Neural cell (in vitro differentiated cells): ENCODE measurements around the gene DNM3. TPM values are rescaled to one million over a fixed set of nuclear protein-coding genes. Genes with fewer than 3 reads are reported as not detected.

Source experiments
- H2AFZ ChIP-seq: fragments of 200-600, 300-800 bp; sonication (generic), shearing (Covaris generic); 2 replicates; pipeline ENCODE4 v1.6.0; 2014; ENCODE audit warnings: low read depth, mild to moderate bottlenecking, antibody characterized with exemption, low read length, moderate library complexity
- H3F3A ChIP-seq: fragments of 200-600 bp; shearing (Covaris generic); 2 replicates; pipeline ENCODE4 v1.6.1; 2016; ENCODE audit warnings: mild to moderate bottlenecking, moderate library complexity, mixed read lengths, antibody characterized with exemption, low read length; ENCODE audit not compliant: insufficient read depth, poor library complexity, severe bottlenecking
- H3K27ac ChIP-seq: fragments of 200-600, 300-800 bp; sonication (generic), shearing (Covaris generic); 2 replicates; pipeline ENCODE4 v1.5.1; 2014; ENCODE audit warnings: mild to moderate bottlenecking, low read length, moderate library complexity
- H3K27me3 ChIP-seq: fragments of 300-800, 200-600 bp; sonication (generic), shearing (Covaris generic); 2 replicates; pipeline ENCODE4 v1.6.0; 2014; ENCODE audit warnings: mild to moderate bottlenecking, low read depth, low read length, moderate library complexity; ENCODE audit not compliant: insufficient read depth
- H3K36me3 ChIP-seq: fragments of 300-800, 200-600 bp; sonication (generic), shearing (Covaris generic); 2 replicates; pipeline ENCODE4 v1.5.1; 2014; ENCODE audit warnings: mild to moderate bottlenecking, antibody characterized with exemption, low read length, moderate library complexity; ENCODE audit not compliant: insufficient read depth
- H3K4me2 ChIP-seq: fragments of 300-800, 200-600 bp; sonication (generic), shearing (Covaris generic); 2 replicates; pipeline ENCODE4 v1.6.0; 2014; ENCODE audit warnings: mild to moderate bottlenecking, low read length
- H3K4me3 ChIP-seq: fragments of 300-800, 200-600 bp; sonication (generic), shearing (Covaris generic); 2 replicates; pipeline ENCODE4 v1.5.1; 2014; ENCODE audit warnings: mild to moderate bottlenecking, low read length, moderate library complexity
- H3K79me2 ChIP-seq: fragments of 200-600 bp; shearing (Covaris generic); replicated peaks from 2 replicates; pipeline ENCODE4 v1.6.0; 2014; ENCODE audit warnings: mild to moderate bottlenecking, low read length, moderate library complexity; ENCODE audit not compliant: insufficient read depth
- H3K9ac ChIP-seq: fragments of 300-800, 200-600 bp; sonication (generic), shearing (Covaris generic); 2 replicates; pipeline ENCODE4 v1.6.1; 2016; ENCODE audit warnings: mild to moderate bottlenecking, low read length, mixed read lengths
- H3K9me2 ChIP-seq: fragments of 200-600 bp; shearing (Covaris generic); 2 replicates; pipeline ENCODE4 v1.6.1; 2016; ENCODE audit warnings: mild to moderate bottlenecking, low read length, mixed read lengths; ENCODE audit not compliant: insufficient read depth
- H3K9me3 ChIP-seq: fragments of 200-600, 300-800 bp; sonication (generic), shearing (Covaris generic); 2 replicates; pipeline ENCODE4 v1.6.1; 2016; ENCODE audit warnings: mild to moderate bottlenecking, mixed run types, low read length, moderate library complexity, mixed read lengths
- H4K20me1 ChIP-seq: fragments of 200-600 bp; shearing (Covaris generic); 2 replicates; pipeline ENCODE4 v1.6.1; 2016; ENCODE audit warnings: mild to moderate bottlenecking, mixed run types; ENCODE audit not compliant: insufficient read depth
- EP300 ChIP-seq: fragments of 450-650 bp; conservative IDR thresholded peaks from 2 replicates; pipeline ENCODE4 v1.6.1; 2014; ENCODE audit warnings: antibody characterized with exemption, mild to moderate bottlenecking, moderate library complexity; ENCODE audit not compliant: poor library complexity, severe bottlenecking
- EZH2 ChIP-seq: fragments of 200-600, 300-800 bp; shearing (Covaris generic), sonication (generic); IDR thresholded peaks from 2 replicates; pipeline ENCODE4 v1.6.1; 2014; ENCODE audit warnings: antibody characterized with exemption, low read length, borderline replicate concordance, mild to moderate bottlenecking; ENCODE audit not compliant: insufficient read depth, poor library complexity, severe bottlenecking
- MXI1 ChIP-seq: fragments of 450-650 bp; conservative IDR thresholded peaks from 2 replicates; pipeline ENCODE4 v1.6.1; 2014; ENCODE audit warnings: antibody characterized with exemption, mild to moderate bottlenecking; ENCODE audit not compliant: poor library complexity, severe bottlenecking
- POLR2AphosphoS5 ChIP-seq: IDR thresholded peaks from 2 replicates; pipeline ENCODE4 v1.6.1; 2012
- RAD21 ChIP-seq: fragments of 450-650 bp; conservative IDR thresholded peaks from 2 replicates; pipeline ENCODE4 v1.6.1; 2014; ENCODE audit warnings: antibody characterized with exemption, mild to moderate bottlenecking, moderate library complexity
- SMC3 ChIP-seq: fragments of 450-650 bp; conservative IDR thresholded peaks from 2 replicates; pipeline ENCODE4 v1.6.1; 2014; ENCODE audit warnings: antibody characterized with exemption, mild to moderate bottlenecking, moderate library complexity; ENCODE audit not compliant: poor library complexity
- TAF1 ChIP-seq: IDR thresholded peaks from 2 replicates; pipeline ENCODE4 v1.6.1; 2012; ENCODE audit warnings: low read depth
- polyA plus RNA-seq: library from polyadenylated mRNA; depleted of rRNA; stranded (reverse); fragments of >200 nt; gene quantifications from 2 replicates; pipeline ENCODE4 v1.2.3, GENCODE V29; 2014
- TF ChIP-seq, protein P1 (sequence below): fragments of 450-650 bp; IDR thresholded peaks from 2 replicates; pipeline ENCODE4 v1.5.1; 2014; ENCODE audit warnings: antibody characterized with exemption, mild to moderate bottlenecking, moderate library complexity; ENCODE audit not compliant: poor library complexity, severe bottlenecking
- TF ChIP-seq, protein P2 (sequence below): IDR thresholded peaks from 2 replicates; pipeline ENCODE4 v1.6.1; 2012; ENCODE audit warnings: borderline replicate concordance

The DNM3 gene
- polyA plus RNA-seq, 1 donor from 2014 or later, result 37.1 TPM

DNA sequence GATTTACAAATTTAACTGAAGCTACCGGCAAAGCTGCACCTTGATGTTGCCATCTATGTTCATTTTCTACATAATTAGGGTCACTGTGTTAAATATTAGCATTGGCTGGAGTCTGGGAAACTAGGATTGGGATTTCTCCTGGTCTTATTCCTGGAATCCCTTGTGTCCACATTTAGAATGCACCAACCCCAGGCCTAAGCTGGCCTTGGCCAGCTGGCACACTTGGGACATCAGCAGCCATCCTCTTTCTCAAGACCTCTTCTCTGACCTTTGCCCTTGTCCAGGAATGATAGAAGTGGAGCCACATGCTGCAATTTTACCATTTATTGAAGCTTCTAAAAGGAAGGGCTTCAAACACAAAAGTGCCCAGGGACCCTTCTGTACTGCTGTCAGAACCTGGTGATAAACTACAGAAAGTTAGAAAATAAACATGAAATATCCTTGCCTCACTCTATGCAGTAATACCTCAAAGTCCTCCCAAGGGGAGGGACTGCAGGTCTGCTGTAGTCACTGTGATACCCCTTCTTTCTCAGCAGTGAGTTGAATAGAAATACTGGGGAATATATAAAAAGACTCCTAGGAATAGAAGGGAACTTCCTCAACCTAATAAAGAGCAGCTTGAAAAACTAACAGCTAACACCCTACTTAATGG lies 616.3 kb downstream of the DNM3 start:
- no peak overlapping the region for H2AFZ ChIP-seq
- no peaks in the 10 kb centered on the region for H3F3A ChIP-seq
- H3K27ac ChIP-seq, result no peak overlapping the region
- no peak overlapping the region for H3K4me3 ChIP-seq
- no peaks in the 10 kb centered on the region for H4K20me1 ChIP-seq
- H3K79me2 ChIP-seq, result no peaks in the 10 kb centered on the region
- H3K9ac ChIP-seq, result no peak overlapping the region
- no peak for TF ChIP-seq RAD21
- TF ChIP-seq, protein P1, sequence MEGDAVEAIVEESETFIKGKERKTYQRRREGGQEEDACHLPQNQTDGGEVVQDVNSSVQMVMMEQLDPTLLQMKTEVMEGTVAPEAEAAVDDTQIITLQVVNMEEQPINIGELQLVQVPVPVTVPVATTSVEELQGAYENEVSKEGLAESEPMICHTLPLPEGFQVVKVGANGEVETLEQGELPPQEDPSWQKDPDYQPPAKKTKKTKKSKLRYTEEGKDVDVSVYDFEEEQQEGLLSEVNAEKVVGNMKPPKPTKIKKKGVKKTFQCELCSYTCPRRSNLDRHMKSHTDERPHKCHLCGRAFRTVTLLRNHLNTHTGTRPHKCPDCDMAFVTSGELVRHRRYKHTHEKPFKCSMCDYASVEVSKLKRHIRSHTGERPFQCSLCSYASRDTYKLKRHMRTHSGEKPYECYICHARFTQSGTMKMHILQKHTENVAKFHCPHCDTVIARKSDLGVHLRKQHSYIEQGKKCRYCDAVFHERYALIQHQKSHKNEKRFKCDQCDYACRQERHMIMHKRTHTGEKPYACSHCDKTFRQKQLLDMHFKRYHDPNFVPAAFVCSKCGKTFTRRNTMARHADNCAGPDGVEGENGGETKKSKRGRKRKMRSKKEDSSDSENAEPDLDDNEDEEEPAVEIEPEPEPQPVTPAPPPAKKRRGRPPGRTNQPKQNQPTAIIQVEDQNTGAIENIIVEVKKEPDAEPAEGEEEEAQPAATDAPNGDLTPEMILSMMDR, result no peak
- no peak for TF ChIP-seq EP300
- TF ChIP-seq POLR2AphosphoS5, result no peak
- TF ChIP-seq MXI1, result no peak
- TF ChIP-seq, protein P2, sequence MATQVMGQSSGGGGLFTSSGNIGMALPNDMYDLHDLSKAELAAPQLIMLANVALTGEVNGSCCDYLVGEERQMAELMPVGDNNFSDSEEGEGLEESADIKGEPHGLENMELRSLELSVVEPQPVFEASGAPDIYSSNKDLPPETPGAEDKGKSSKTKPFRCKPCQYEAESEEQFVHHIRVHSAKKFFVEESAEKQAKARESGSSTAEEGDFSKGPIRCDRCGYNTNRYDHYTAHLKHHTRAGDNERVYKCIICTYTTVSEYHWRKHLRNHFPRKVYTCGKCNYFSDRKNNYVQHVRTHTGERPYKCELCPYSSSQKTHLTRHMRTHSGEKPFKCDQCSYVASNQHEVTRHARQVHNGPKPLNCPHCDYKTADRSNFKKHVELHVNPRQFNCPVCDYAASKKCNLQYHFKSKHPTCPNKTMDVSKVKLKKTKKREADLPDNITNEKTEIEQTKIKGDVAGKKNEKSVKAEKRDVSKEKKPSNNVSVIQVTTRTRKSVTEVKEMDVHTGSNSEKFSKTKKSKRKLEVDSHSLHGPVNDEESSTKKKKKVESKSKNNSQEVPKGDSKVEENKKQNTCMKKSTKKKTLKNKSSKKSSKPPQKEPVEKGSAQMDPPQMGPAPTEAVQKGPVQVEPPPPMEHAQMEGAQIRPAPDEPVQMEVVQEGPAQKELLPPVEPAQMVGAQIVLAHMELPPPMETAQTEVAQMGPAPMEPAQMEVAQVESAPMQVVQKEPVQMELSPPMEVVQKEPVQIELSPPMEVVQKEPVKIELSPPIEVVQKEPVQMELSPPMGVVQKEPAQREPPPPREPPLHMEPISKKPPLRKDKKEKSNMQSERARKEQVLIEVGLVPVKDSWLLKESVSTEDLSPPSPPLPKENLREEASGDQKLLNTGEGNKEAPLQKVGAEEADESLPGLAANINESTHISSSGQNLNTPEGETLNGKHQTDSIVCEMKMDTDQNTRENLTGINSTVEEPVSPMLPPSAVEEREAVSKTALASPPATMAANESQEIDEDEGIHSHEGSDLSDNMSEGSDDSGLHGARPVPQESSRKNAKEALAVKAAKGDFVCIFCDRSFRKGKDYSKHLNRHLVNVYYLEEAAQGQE, result no peak
- TF ChIP-seq TAF1, result no peak
- no peak for TF ChIP-seq SMC3
- TF ChIP-seq EZH2, result no peak
- no peaks in the 10 kb centered on the region for H3K9me2 ChIP-seq
- H3K4me2 ChIP-seq, result no peak overlapping the region
- H3K27me3 ChIP-seq, result no peaks in the 10 kb centered on the region
- H3K9me3 ChIP-seq, result no peaks in the 10 kb centered on the region
- no peaks in the 10 kb centered on the region for H3K36me3 ChIP-seq

DNA sequence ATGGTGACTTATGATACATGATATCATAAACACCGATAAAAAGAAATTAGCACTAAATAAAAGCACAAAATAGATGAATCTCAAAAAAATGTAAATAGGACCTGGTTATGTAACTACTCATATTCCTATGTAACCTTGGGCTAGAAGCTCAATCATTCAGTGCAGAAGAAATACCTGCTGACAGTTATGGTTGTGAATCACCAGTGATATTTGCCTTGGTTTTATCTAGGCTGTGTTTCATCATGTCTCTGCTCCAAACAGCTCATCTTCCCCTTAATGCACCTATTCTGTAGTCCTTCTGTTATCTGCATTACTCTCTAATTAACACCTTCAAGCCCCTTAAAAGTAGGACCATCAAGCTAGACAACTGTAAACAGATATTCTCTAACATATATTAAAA lies 618.9 kb downstream of the DNM3 start:
- Histone ChIP-seq H4K20me1 (no peaks in the 10 kb centered on the region), H3K36me3 (no peaks in the 10 kb centered on the region), H3K27ac (no peak overlapping the region), H3K9me3 (no peaks in the 10 kb centered on the region), H3K27me3 (no peaks in the 10 kb centered on the region), H3K9me2 (no peaks in the 10 kb centered on the region), H3K79me2 (no peaks in the 10 kb centered on the region), H3F3A (no peaks in the 10 kb centered on the region), H2AFZ (no peak overlapping the region), H3K9ac (no peak overlapping the region), H3K4me3 (no peak overlapping the region), H3K4me2 (no peak overlapping the region)
- TF ChIP-seq SMC3 (no peak), EP300 (no peak), TAF1 (no peak), MXI1 (no peak), EZH2 (no peak), POLR2AphosphoS5 (no peak), RAD21 (no peak)
- TF ChIP-seq, protein P2, result no peak
- TF ChIP-seq, protein P1, result no peak
